ENCODE results near the gene SWAP70.

Gene SWAP70

GRCh38 chr11:9678576-9678975, 14.7 kb downstream of the SWAP70 start:
- ATAC-seq = no peak
- TF ChIP-seq ZNF70 (CRISPR knock-in tag; IDR thresholded peaks at IDR 0.05) (no peak), PPARA (CRISPR knock-in tag; IDR thresholded peaks at IDR 0.05; ENCODE audit: borderline replicate concordance) (no peak), ZNF8 (CRISPR knock-in tag; IDR thresholded peaks at IDR 0.05) (no peak)

GRCh38 chr11:9680028-9680427, 16.2 kb downstream of the SWAP70 start:
- no peak for ATAC-seq
- TF ChIP-seq BACH2 (CRISPR knock-in tag; IDR thresholded peaks at IDR 0.05; ENCODE audit: borderline replicate concordance) (no peak), OSR1 (CRISPR knock-in tag; IDR thresholded peaks at IDR 0.05) (no peak), PPARA (CRISPR knock-in tag; IDR thresholded peaks at IDR 0.05; ENCODE audit: borderline replicate concordance) (no peak), CSDC2 (CRISPR knock-in tag; IDR thresholded peaks at IDR 0.05) (no peak), TCF4 (CRISPR knock-in tag; IDR thresholded peaks at IDR 0.05; ENCODE audit: borderline replicate concordance) (no peak), ZNF565 (CRISPR knock-in tag; conservative IDR thresholded peaks at IDR 0.05; ENCODE audit: low read depth) (no peak), RARB (CRISPR knock-in tag; IDR thresholded peaks at IDR 0.05) (no peak), ISL1 (CRISPR knock-in tag; IDR thresholded peaks at IDR 0.05) (no peak), ZFP3 (CRISPR knock-in tag; IDR thresholded peaks at IDR 0.05) (no peak), PATZ1 (CRISPR knock-in tag; IDR thresholded peaks at IDR 0.05; ENCODE audit: borderline replicate concordance) (no peak), ZNF70 (CRISPR knock-in tag; IDR thresholded peaks at IDR 0.05) (no peak), ZNF8 (CRISPR knock-in tag; IDR thresholded peaks at IDR 0.05) (no peak), ARNTL (CRISPR knock-in tag; IDR thresholded peaks at IDR 0.05; ENCODE audit: borderline replicate concordance, low read depth) (no peak)
- TF ChIP-seq, protein P1, sequence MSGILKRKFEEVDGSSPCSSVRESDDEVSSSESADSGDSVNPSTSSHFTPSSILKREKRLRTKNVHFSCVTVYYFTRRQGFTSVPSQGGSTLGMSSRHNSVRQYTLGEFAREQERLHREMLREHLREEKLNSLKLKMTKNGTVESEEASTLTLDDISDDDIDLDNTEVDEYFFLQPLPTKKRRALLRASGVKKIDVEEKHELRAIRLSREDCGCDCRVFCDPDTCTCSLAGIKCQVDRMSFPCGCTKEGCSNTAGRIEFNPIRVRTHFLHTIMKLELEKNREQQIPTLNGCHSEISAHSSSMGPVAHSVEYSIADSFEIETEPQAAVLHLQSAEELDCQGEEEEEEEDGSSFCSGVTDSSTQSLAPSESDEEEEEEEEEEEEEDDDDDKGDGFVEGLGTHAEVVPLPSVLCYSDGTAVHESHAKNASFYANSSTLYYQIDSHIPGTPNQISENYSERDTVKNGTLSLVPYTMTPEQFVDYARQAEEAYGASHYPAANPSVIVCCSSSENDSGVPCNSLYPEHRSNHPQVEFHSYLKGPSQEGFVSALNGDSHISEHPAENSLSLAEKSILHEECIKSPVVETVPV (CRISPR knock-in tag; IDR thresholded peaks at IDR 0.05) = no peak
- TF ChIP-seq, protein P2, sequence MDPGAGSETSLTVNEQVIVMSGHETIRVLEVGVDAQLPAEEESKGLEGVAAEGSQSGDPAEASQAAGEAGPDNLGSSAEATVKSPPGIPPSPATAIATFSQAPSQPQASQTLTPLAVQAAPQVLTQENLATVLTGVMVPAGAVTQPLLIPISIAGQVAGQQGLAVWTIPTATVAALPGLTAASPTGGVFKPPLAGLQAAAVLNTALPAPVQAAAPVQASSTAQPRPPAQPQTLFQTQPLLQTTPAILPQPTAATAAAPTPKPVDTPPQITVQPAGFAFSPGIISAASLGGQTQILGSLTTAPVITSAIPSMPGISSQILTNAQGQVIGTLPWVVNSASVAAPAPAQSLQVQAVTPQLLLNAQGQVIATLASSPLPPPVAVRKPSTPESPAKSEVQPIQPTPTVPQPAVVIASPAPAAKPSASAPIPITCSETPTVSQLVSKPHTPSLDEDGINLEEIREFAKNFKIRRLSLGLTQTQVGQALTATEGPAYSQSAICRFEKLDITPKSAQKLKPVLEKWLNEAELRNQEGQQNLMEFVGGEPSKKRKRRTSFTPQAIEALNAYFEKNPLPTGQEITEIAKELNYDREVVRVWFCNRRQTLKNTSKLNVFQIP (CRISPR knock-in tag; IDR thresholded peaks at IDR 0.05; ENCODE audit: borderline replicate concordance, low read depth) = no peak

DNA sequence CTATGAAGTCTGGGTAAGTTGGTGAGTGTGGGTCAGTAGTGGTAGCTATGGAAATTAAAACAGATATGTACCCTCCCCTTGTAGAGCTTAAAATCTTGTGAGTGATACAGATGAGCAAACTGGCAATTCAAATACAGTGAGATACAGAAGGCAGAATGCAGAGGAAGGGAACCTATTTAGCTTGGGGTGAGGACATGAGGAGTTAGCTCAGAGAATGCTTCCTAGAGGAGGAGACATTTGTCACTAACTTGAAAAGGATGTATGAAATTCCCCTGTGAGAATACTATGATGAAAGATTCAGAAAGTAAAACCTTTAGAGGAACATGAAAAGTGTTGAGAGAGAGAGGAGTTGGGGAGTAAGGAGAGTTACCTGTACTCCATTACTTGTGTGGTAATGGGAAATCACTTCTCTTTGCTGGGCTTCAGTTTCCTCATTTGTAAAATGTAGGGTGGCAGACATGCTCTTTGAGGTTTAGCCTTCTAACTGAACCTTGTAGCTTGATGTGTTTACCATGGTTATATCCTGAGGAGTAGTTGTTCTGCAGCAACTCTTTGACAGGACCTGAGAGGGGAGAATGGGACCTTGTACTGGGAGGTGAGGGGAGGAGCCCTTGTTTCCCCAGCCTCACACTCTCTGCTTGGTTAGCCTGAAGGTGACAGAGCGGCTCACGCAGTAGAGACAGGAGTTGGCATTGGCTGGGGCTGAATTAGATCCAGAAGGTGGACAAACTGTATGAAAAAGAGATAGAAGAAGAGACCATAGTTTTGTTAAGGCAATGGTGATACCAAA, 17.9 kb downstream of the SWAP70 start:
- no peak for ATAC-seq
- TF ChIP-seq ZNF70 (CRISPR knock-in tag; IDR thresholded peaks at IDR 0.05) = no peak
- TF ChIP-seq TCF4 (CRISPR knock-in tag; IDR thresholded peaks at IDR 0.05; ENCODE audit: borderline replicate concordance) = no peak
- no peak for TF ChIP-seq GLIS3 (CRISPR knock-in tag; IDR thresholded peaks at IDR 0.05)
- TF ChIP-seq TSHZ2 (CRISPR knock-in tag; IDR thresholded peaks at IDR 0.05) = no peak
- TF ChIP-seq ARNTL (CRISPR knock-in tag; IDR thresholded peaks at IDR 0.05; ENCODE audit: borderline replicate concordance, low read depth) = no peak
- TF ChIP-seq PPARA (CRISPR knock-in tag; IDR thresholded peaks at IDR 0.05; ENCODE audit: borderline replicate concordance) = no peak
- no peak for TF ChIP-seq BACH2 (CRISPR knock-in tag; IDR thresholded peaks at IDR 0.05; ENCODE audit: borderline replicate concordance)
- TF ChIP-seq RARB (CRISPR knock-in tag; IDR thresholded peaks at IDR 0.05) = no peak
- TF ChIP-seq ZNF8 (CRISPR knock-in tag; IDR thresholded peaks at IDR 0.05) = no peak
- TF ChIP-seq, protein P3, sequence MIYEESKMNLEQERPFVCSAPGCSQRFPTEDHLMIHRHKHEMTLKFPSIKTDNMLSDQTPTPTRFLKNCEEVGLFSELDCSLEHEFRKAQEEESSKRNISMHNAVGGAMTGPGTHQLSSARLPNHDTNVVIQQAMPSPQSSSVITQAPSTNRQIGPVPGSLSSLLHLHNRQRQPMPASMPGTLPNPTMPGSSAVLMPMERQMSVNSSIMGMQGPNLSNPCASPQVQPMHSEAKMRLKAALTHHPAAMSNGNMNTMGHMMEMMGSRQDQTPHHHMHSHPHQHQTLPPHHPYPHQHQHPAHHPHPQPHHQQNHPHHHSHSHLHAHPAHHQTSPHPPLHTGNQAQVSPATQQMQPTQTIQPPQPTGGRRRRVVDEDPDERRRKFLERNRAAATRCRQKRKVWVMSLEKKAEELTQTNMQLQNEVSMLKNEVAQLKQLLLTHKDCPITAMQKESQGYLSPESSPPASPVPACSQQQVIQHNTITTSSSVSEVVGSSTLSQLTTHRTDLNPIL (CRISPR knock-in tag; IDR thresholded peaks at IDR 0.05; ENCODE audit: low read depth) = no peak
- TF ChIP-seq SNAI2 (CRISPR knock-in tag; IDR thresholded peaks at IDR 0.05) = no peak
